GM18517 (cell line): ENCODE data around the gene TMEM127.
"Not testable (repeated sequence)": the region's sequence is repeated elsewhere in the genome, so short reads cannot be mapped to it uniquely, and the experiment has no call there.

Experiments
- ATAC-seq: cut with Tn5 transposase; IDR thresholded peaks from one replicate; pipeline ENCODE4 v1.9.1; 2021; ENCODE audit warnings: mild to moderate bottlenecking, moderate library complexity; ENCODE audit not compliant: unreplicated experiment

Gene TMEM127

GRCh38 chr2:96264656-96265348, 995 bp downstream of the TMEM127 start:
- ATAC-seq: no peak

- ATAC-seq: no peak
These were observed 1.7 kb downstream of the TMEM127 start for GRCh38 chr2:96264086-96264485.

GRCh38 chr2:96262306-96262705, 3.5 kb downstream of the TMEM127 start:
- no peak for ATAC-seq

GRCh38 chr2:96261328-96262003, 4.3 kb downstream of the TMEM127 start:
- ATAC-seq: no peak

GRCh38 chr2:96260387-96261260, 5.2 kb downstream of the TMEM127 start:
- no peak for ATAC-seq

- no peak for ATAC-seq
These were observed 6.3 kb downstream of the TMEM127 start for GRCh38 chr2:96259497-96259921.

GRCh38 chr2:96258166-96259022, 7.4 kb downstream of the TMEM127 start:
- ATAC-seq: no peak

- not testable (repeated sequence) for ATAC-seq
These were observed 8.1 kb downstream of the TMEM127 start for GRCh38 chr2:96257744-96258143.

GRCh38 chr2:96256611-96257113, 9.1 kb downstream of the TMEM127 start:
- no peak for ATAC-seq

GRCh38 chr2:96254571-96254970, 11.2 kb downstream of the TMEM127 start:
- no peak for ATAC-seq

- no peak for ATAC-seq
These were observed 12.8 kb downstream of the TMEM127 start for GRCh38 chr2:96253006-96253405.

- no peak for ATAC-seq
These were observed 13.3 kb downstream of the TMEM127 start for GRCh38 chr2:96252526-96252925.

- no peak for ATAC-seq
These were observed 14.0 kb downstream of the TMEM127 start for GRCh38 chr2:96251721-96252292.

- no peak for ATAC-seq
These were observed 15.6 kb downstream of the TMEM127 start for GRCh38 chr2:96250188-96250587.

- ATAC-seq: no peak
These were observed 16.1 kb downstream of the TMEM127 start for GRCh38 chr2:96249654-96250053.

- no peak for ATAC-seq
These were observed 17.2 kb downstream of the TMEM127 start for GRCh38 chr2:96248624-96249023.

GRCh38 chr2:96247896-96248295, 17.9 kb downstream of the TMEM127 start:
- no peak for ATAC-seq

- no peak for ATAC-seq
These were observed 18.8 kb downstream of the TMEM127 start for GRCh38 chr2:96247009-96247408.

GRCh38 chr2:96245609-96246390, 20.0 kb downstream of the TMEM127 start:
- ATAC-seq: no peak
